ENCODE measurements around the gene RAB11FIP2. TPM values are rescaled to one million over a fixed set of nuclear protein-coding genes. Genes with fewer than 3 reads are reported as not detected.
"Not testable (repeated sequence)": the region's sequence is repeated elsewhere in the genome, so short reads cannot be mapped to it uniquely, and the experiment has no call there.

The RAB11FIP2 gene
- total RNA-seq, 3 donors from 2014 or later: 26.5 to 36.4 (median 26.7) TPM

GRCh38 chr10:118072840-118073239 is 26.1 kb upstream of the RAB11FIP2 start:
- H3K27me3 ChIP-seq: no peaks in the 10 kb centered on the region
- H3K4me3 ChIP-seq: no peak overlapping the region
- H3K27ac ChIP-seq: no peak overlapping the region
- no peaks in the 10 kb centered on the region for H3K9me3 ChIP-seq
- no peak for DNase-seq (ENCODE audit: low spot score in 2 of 2)
- TF ChIP-seq, protein P1, sequence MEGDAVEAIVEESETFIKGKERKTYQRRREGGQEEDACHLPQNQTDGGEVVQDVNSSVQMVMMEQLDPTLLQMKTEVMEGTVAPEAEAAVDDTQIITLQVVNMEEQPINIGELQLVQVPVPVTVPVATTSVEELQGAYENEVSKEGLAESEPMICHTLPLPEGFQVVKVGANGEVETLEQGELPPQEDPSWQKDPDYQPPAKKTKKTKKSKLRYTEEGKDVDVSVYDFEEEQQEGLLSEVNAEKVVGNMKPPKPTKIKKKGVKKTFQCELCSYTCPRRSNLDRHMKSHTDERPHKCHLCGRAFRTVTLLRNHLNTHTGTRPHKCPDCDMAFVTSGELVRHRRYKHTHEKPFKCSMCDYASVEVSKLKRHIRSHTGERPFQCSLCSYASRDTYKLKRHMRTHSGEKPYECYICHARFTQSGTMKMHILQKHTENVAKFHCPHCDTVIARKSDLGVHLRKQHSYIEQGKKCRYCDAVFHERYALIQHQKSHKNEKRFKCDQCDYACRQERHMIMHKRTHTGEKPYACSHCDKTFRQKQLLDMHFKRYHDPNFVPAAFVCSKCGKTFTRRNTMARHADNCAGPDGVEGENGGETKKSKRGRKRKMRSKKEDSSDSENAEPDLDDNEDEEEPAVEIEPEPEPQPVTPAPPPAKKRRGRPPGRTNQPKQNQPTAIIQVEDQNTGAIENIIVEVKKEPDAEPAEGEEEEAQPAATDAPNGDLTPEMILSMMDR (IDR thresholded peaks at IDR 0.05): no peak
- TF ChIP-seq POLR2A (IDR thresholded peaks at IDR 0.05) (no peak), POLR2AphosphoS5 (IDR thresholded peaks at IDR 0.05) (no peak)
- intact Hi-C loops (cut with DNase I; ENCODE audit: low total_unique reads): no loop called here
- H3K4me1 ChIP-seq: no peaks in the 10 kb centered on the region
- no peaks in the 10 kb centered on the region for H3K36me3 ChIP-seq

GRCh38 chr10:118067389-118067788 is 20.6 kb upstream of the RAB11FIP2 start:
- intact Hi-C loops (cut with DNase I; ENCODE audit: low total_unique reads); H3K9me3 ChIP-seq; H3K27me3 ChIP-seq; H3K4me1 ChIP-seq; H3K4me3 ChIP-seq; DNase-seq (ENCODE audit: low spot score in 2 of 2); H3K27ac ChIP-seq; H3K36me3 ChIP-seq: not testable (repeated sequence)

DNA sequence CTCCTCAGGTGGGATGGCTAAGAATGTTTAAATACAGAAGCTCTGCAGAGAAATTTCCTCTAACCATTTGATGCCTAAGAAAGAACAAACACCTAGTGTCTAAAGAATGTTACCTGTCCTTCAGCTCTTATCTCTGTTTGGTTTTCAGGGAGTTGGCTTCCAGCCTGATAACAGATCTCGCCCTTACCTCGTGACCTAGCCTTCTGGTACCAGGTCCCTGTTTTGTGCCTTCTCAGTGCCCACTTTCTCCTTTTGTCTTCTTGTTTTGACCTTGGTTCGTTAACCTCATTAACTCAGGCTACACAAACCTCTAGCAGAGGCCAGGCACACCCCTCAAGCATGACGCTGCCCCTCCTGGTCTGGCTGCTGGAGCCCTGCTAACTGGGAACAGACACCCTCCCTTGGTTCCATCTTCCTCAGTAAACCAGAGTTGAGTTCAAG is 16.1 kb upstream of the RAB11FIP2 start:
- Histone ChIP-seq H3K9me3 (no peaks in the 10 kb centered on the region), H3K36me3 (no peaks in the 10 kb centered on the region), H3K4me3 (no peak overlapping the region), H3K4me1 (no peaks in the 10 kb centered on the region), H3K27ac (no peak overlapping the region), H3K27me3 (no peaks in the 10 kb centered on the region)
- TF ChIP-seq POLR2A (IDR thresholded peaks at IDR 0.05): no peak
- TF ChIP-seq POLR2AphosphoS5 (IDR thresholded peaks at IDR 0.05): no peak
- TF ChIP-seq, protein P1 (IDR thresholded peaks at IDR 0.05): no peak
- intact Hi-C loops (cut with DNase I; ENCODE audit: low total_unique reads): no loop called here
- no peak for DNase-seq (ENCODE audit: low spot score in 2 of 2)

DNA sequence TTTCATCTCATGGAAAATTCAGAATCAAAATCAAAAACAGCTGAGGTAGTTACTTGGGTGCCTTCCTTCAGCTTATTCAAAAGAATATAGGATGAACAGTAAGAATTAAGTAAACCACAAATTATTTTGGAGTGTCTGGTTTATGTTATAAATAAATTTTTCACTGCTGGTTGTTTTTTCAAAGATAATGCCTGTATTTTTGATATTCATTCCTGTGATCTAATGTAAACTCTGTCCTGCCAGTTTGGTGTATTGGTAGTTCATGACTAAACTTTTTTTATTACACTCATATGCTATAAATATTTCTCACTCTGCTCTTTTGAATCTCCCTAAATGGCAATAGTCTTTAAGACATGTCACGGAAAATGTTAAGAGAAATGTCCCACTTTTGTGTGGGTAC is 11.6 kb upstream of the RAB11FIP2 start:
- H3K27ac ChIP-seq: no peak overlapping the region
- DNase-seq (ENCODE audit: low spot score in 2 of 2): no peak
- no peaks in the 10 kb centered on the region for H3K9me3 ChIP-seq
- no peaks in the 10 kb centered on the region for H3K36me3 ChIP-seq
- TF ChIP-seq POLR2A (IDR thresholded peaks at IDR 0.05) (no peak), POLR2AphosphoS5 (IDR thresholded peaks at IDR 0.05) (no peak)
- TF ChIP-seq, protein P1 (IDR thresholded peaks at IDR 0.05): no peak
- no peaks in the 10 kb centered on the region for H3K27me3 ChIP-seq
- no peaks in the 10 kb centered on the region for H3K4me1 ChIP-seq
- H3K4me3 ChIP-seq: no peak overlapping the region
- intact Hi-C loops (cut with DNase I; ENCODE audit: low total_unique reads): no loop called here

DNA sequence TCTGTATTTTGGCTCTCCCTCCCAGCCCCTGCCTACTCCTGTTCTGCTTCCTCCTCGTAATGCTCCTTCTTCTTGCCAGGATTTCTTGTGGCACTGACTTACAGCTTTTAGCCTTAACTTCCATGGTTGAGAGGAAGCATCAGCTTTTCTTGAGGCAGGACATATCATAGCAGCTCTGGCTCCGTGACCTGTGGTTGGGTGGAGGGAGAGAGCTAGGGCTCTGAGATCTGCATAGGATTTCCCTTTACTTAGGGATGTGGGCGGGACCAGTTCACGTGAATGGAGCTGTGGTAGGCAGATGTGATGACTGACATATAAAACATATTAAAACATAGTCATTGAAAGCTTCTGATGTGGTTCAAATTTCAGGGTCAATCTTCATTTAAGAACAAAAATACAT is 10.6 kb upstream of the RAB11FIP2 start:
- no peaks in the 10 kb centered on the region for H3K9me3 ChIP-seq
- no peaks in the 10 kb centered on the region for H3K36me3 ChIP-seq
- H3K4me1 ChIP-seq: no peaks in the 10 kb centered on the region
- H3K27me3 ChIP-seq: no peaks in the 10 kb centered on the region
- H3K4me3 ChIP-seq: no peak overlapping the region
- H3K27ac ChIP-seq: no peak overlapping the region
- intact Hi-C loops (cut with DNase I; ENCODE audit: low total_unique reads): no loop called here
- DNase-seq (ENCODE audit: low spot score in 2 of 2): no peak
- no peak for TF ChIP-seq POLR2AphosphoS5 (IDR thresholded peaks at IDR 0.05)
- TF ChIP-seq POLR2A (IDR thresholded peaks at IDR 0.05): no peak
- TF ChIP-seq, protein P1 (IDR thresholded peaks at IDR 0.05): no peak

- Histone ChIP-seq H3K4me3 (no peak overlapping the region), H3K36me3 (no peaks in the 10 kb centered on the region), H3K27ac (no peak overlapping the region), H3K9me3 (no peaks in the 10 kb centered on the region), H3K4me1 (no peaks in the 10 kb centered on the region), H3K27me3 (no peaks in the 10 kb centered on the region)
- no peak for DNase-seq (ENCODE audit: low spot score in 2 of 2)
- intact Hi-C loops (cut with DNase I; ENCODE audit: low total_unique reads): no loop called here
- TF ChIP-seq POLR2A (IDR thresholded peaks at IDR 0.05): no peak
- TF ChIP-seq, protein P1 (IDR thresholded peaks at IDR 0.05): no peak
These were observed 7.6 kb upstream of the RAB11FIP2 start for GRCh38 chr10:118054383-118054782.

Data from breast epithelium (tissue), 4 donors.